Measurements from ENCODE around the gene PDK3.

GRCh38 chrX:24550166-24550565 lies 85.1 kb downstream of the PDK3 start:
- TF ChIP-seq, protein P1, sequence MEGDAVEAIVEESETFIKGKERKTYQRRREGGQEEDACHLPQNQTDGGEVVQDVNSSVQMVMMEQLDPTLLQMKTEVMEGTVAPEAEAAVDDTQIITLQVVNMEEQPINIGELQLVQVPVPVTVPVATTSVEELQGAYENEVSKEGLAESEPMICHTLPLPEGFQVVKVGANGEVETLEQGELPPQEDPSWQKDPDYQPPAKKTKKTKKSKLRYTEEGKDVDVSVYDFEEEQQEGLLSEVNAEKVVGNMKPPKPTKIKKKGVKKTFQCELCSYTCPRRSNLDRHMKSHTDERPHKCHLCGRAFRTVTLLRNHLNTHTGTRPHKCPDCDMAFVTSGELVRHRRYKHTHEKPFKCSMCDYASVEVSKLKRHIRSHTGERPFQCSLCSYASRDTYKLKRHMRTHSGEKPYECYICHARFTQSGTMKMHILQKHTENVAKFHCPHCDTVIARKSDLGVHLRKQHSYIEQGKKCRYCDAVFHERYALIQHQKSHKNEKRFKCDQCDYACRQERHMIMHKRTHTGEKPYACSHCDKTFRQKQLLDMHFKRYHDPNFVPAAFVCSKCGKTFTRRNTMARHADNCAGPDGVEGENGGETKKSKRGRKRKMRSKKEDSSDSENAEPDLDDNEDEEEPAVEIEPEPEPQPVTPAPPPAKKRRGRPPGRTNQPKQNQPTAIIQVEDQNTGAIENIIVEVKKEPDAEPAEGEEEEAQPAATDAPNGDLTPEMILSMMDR (IDR thresholded peaks at IDR 0.05; ENCODE audit: low read length), result no peak
- TF ChIP-seq EZH2 (optimal IDR thresholded peaks at IDR 0.05; ENCODE audit: low read depth, low read length) (no peak), EZH2phosphoT487 (IDR thresholded peaks at IDR 0.05; ENCODE audit: low read length) (no peak)
